RPMI8226 (cell line): ENCODE data around the gene ST3GAL4.
"Not testable (repeated sequence)": the region's sequence is repeated elsewhere in the genome, so short reads cannot be mapped to it uniquely, and the experiment has no call there.

Experiments
- DNase-seq: peaks from one replicate; pipeline ENCODE4 v3.0.0-alpha.2; 2015

The ST3GAL4 gene

GRCh38 chr11:126347751-126348668, 7.5 kb upstream of the ST3GAL4 start:
- no peak for DNase-seq

- no peak for DNase-seq
Observed at GRCh38 chr11:126348806-126349582, 6.5 kb upstream of the ST3GAL4 start.

GRCh38 chr11:126350836-126351235, 4.7 kb upstream of the ST3GAL4 start:
- DNase-seq: no peak

GRCh38 chr11:126352163-126352562, 3.3 kb upstream of the ST3GAL4 start:
- no peak for DNase-seq

- peak; percentile 40 for DNase-seq
Observed at GRCh38 chr11:126352934-126353801, 2.3 kb upstream of the ST3GAL4 start.

GRCh38 chr11:126354631-126355323, 709 bp upstream of the ST3GAL4 start:
- DNase-seq: no peak

GRCh38 chr11:126355926-126356897, 726 bp downstream of the ST3GAL4 start:
- DNase-seq: no peak

- no peak for DNase-seq
Observed at GRCh38 chr11:126357055-126357962, 1.8 kb downstream of the ST3GAL4 start.

- DNase-seq: no peak
Observed at GRCh38 chr11:126357969-126358762, 2.7 kb downstream of the ST3GAL4 start.

GRCh38 chr11:126358763-126359160, 3.3 kb downstream of the ST3GAL4 start:
- no peak for DNase-seq

- DNase-seq: no peak
Observed at GRCh38 chr11:126359431-126360048, 4.1 kb downstream of the ST3GAL4 start.

- DNase-seq: no peak
Observed at GRCh38 chr11:126360049-126360446, 4.6 kb downstream of the ST3GAL4 start.

GRCh38 chr11:126361400-126361799, 5.9 kb downstream of the ST3GAL4 start:
- DNase-seq: no peak

GRCh38 chr11:126362879-126363655, 7.6 kb downstream of the ST3GAL4 start:
- no peak for DNase-seq

- no peak for DNase-seq
Observed at GRCh38 chr11:126363706-126364248, 8.3 kb downstream of the ST3GAL4 start.

GRCh38 chr11:126364735-126365134, 9.2 kb downstream of the ST3GAL4 start:
- not testable (repeated sequence) for DNase-seq

- DNase-seq: not testable (repeated sequence)
Observed at GRCh38 chr11:126365508-126365907, 10.0 kb downstream of the ST3GAL4 start.
